HG03139 (cell line): ENCODE data around the gene MICU1.
"Not testable (repeated sequence)": the region's sequence is repeated elsewhere in the genome, so short reads cannot be mapped to it uniquely, and the experiment has no call there.

Experiments used
- ATAC-seq: cut with Tn5 transposase; IDR thresholded peaks from one replicate; pipeline ENCODE4 v1.9.1; 2021; ENCODE audit not compliant: unreplicated experiment

Gene MICU1

GRCh38 chr10:72625608-72626443, at the start of gene MICU1:
Gene MICU1, minus strand, starts transcription at chr10:72626079. Its CDS starts 59,286 bp downstream, at chr10:72566793.
- peak; percentile 96 for ATAC-seq

DNA sequence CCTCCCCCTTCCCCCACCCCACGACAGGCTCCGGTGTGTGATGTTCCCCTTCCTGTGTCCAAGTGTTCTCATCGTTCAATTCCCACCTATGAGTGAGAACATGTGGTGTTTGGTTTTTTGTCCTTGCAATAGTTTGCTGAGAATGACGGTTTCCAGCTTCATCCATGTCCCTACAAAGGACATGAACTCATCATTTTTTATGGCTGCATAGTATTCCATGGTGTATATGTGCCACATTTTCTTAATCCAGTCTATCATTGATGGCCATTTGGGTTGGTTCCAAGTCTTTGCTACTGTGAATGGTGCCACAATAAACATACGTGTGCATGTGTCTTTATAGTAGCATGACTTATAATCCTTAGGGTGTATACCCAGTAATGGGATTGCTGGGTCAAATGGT, 48.3 kb upstream of the MICU1 start:
- ATAC-seq, result not testable (repeated sequence)

- ATAC-seq, result no peak
These were observed 47.4 kb upstream of the MICU1 start for GRCh38 chr10:72673280-72673679.

- no peak for ATAC-seq
These were observed 41.5 kb upstream of the MICU1 start for GRCh38 chr10:72667207-72667864.

GRCh38 chr10:72665925-72666324, 40.0 kb upstream of the MICU1 start:
- ATAC-seq, result no peak

- ATAC-seq, result no peak
These were observed 38.1 kb upstream of the MICU1 start for GRCh38 chr10:72663971-72664370.

DNA sequence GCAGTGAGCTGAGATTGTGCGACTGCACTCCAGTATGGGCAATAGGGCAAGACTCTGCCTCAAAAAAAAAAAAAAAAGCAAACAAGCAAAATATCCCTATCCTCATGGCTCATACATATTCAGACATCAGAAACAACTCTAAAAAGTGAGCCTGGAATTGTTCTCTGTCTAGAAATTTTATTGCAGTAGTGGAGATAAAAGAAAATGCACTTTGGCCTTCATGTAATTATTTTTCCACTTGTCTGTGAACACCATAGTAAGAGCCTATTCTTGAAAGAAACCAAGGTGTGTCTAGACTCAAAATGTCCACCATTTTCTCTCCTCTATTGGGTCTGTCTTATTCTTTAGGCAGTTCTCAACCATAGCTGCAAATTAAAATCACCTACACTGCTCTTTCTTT, 35.6 kb upstream of the MICU1 start:
- ATAC-seq, result no peak

DNA sequence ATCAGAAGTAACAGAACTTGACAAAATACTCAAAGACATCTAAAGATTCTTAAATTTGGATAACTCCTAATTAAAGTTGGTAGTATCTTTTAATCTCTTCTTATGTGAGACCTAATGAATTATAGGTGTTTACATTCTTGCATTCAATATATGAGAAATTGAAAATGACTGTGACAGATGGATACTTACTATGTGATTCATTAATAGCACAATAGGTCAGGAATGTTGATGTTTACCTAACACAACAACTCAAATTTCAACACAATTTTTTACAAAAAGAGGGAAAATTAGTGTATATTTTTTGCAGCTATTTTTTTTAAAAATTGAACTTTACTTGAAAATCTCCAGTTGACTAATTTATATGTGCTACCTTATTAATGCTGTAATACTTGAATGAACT, 34.3 kb upstream of the MICU1 start:
- no peak for ATAC-seq

DNA sequence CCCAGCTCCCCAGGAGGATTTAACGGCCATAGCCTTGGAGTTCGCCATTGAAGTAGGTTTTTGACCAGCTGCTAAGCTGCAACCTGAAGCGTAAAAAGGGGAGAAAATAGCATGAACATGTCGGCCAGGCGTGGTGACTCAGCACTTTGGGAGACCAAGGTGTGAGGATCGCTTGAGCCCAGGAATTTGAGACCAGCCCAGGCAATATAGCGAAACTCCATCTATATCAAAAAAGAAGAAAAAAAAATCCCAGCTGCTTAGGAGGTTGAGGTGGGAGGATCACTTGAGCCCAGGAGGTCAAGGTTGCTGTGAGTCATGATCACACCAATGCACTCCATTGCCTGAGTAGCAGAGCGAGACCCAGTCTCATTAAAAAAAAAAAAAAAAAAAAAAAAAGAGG, 33.8 kb upstream of the MICU1 start:
- ATAC-seq, result no peak

DNA sequence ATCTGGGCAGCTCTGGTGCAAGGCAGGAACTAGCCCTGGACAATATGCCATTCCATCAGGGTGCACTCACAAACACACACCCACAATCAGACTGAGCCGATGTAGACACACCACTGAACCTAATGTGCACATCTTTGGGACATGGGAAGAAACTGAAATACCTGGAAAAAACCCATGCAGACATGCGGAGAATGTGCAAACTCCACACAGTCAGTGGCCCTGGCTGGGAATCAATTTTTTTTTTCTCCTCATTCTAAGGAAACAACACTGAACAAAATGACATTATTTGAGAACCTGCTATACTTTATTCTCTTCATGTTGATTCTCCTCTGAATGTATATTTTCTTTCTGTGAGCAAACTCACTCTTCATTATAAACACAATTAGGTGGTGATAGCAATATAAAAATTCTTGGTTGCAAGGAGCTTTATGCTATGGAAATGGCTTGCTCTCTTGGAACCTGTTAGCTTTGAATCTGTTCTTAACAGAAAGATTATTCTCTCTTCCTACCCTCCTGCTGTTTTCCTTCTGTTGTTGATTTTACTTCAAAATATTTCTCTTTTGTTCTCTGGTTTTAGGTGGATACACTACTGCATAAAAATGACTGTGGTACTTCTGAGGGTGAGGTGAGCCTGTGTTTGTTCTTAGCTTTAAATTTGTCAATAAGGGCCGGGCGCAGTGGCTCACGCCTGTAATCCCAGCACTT, 33.0 kb upstream of the MICU1 start:
- no peak for ATAC-seq

DNA sequence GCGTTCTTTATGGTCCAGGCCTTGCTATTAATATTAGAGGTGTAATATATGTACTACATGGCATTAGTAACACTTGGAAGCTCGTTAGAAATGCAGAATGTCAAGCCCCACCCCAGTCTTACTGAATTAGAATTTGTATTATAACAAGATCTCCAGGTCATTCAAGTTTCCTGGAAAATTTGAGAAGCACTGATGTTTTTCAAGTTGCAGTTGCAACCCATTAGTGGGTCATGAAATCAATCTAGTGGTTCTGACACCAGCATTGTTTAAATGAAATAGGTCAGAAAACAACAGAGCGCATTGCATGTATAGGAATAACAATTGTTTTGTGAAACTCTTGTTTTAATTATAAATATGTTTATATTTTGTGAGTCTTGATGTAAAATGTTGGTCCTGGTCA, 28.8 kb upstream of the MICU1 start:
- ATAC-seq, result no peak

DNA sequence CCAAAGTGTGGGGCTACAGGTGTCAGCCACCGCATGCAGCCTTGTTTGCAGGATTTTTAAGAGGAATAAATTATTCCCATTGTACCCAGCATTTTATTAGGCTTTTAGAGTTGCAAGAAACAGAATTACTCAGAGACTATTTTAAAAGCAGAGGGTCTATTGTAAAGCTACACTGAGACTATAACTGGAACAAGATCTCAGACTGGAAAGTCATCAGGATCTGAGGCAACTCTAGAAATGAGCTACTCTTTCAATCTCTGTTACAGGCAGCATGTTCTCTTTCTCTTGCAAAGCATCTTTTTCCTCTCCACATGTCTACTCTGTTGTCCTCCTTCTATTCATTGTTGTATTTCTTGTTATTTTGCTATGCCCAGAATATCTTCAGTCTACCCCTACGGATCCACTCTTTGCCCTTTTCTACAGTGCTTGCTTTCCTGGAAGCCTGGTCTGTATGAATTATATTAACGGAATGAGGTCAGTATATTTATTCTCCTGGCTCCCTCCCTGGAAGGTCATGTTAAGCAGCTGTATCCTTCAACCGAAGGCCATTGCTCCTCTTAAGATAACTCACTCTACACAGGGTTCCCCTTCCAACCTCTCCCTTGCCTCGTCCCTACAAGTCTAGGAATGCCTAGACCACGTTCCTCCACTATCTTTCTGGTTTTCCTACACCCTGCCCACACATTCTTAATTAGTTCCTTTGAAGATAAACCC, 27.7 kb upstream of the MICU1 start:
- no peak for ATAC-seq

DNA sequence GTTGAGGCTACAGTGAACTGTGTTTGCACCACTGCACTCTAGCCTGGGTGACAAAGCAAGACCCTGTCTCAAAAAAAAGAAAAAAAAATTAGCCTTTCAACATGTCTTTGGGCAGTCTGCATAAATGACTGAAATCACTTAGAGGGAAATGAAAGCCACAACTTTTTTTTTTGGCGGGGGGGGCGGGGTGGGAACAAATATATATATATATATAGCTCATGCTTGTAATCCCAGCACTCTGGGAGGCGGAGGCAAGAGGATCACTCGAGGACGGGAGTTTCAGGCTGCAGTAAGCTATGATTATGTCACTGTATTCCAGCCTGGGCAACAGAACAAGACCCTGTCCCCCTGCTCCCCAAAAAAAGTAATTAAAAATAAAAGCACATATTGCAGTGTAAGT, 23.4 kb upstream of the MICU1 start:
- no peak for ATAC-seq

DNA sequence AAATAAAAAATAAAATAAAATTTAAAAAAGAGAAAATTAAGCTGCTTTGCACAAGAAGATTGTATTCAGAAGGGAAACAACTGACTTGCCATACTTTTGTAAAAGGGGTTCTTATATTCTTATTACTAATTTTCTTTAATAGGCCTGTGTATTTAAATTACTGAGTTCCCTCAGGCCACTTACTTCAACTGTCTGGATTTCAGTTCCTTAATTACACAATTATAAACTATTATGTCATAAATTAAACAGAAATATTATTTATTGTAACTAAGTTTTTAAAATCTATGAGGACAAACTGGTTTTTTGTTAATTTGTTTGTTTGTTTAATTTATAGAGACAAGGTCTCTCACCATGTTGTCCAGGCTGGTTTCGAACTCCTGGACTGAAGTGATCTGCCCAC, 22.4 kb upstream of the MICU1 start:
- ATAC-seq, result no peak

- ATAC-seq, result not testable (repeated sequence)
These were observed 21.1 kb upstream of the MICU1 start for GRCh38 chr10:72646971-72647370.

GRCh38 chr10:72645263-72645858, 19.5 kb upstream of the MICU1 start:
- no peak for ATAC-seq

- ATAC-seq, result no peak
These were observed 16.4 kb upstream of the MICU1 start for GRCh38 chr10:72642318-72642717.

GRCh38 chr10:72639441-72639873, 13.6 kb upstream of the MICU1 start:
- ATAC-seq, result no peak

GRCh38 chr10:72638586-72639440, 12.9 kb upstream of the MICU1 start:
- ATAC-seq, result no peak

DNA sequence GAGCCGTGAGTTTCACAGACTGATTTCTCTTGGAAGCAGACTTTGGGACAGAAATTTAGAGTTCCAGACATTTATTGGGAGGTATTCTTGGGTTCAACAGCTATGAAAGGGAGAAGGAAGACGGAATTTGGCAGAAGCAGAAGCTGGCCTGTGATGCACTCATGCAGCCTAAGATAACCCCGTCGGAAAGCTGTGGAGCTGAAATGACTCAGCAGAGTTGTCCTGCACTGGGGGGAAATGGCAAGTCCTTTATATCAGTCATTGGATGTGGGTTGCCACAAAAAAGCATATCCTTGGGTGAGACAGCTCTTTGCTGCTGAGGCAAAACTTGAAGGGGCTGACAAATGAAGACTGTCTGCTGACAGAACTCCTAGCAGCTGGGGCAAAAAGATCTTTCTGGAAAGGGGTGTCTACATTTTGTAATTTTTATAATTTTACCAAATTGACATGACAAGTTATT, 11.5 kb upstream of the MICU1 start:
- ATAC-seq, result no peak
